Naive thymus-derived CD8-positive, alpha-beta T cell (primary cell): Measurements from ENCODE around the gene XYLT1. TPM values are rescaled to one million over a fixed set of nuclear protein-coding genes. Genes with fewer than 3 reads are reported as not detected.
"Not testable (repeated sequence)": the region's sequence is repeated elsewhere in the genome, so short reads cannot be mapped to it uniquely, and the experiment has no call there.

Source experiments
- ATAC-seq, 2 donors: fragments of 150-1000 bp; cut with Tn5 transposase in 1 of 2; sonication (Bioruptor Pico), chemical (Tn5 transposase) in 1 of 2; 1 replicate in 1 of 2; 2 replicates in 1 of 2; pipeline ENCODE4 v1.10.0; 2021; ENCODE audit warnings: mild to moderate bottlenecking in 2 of 2, moderate library complexity in 2 of 2
- POLR2A ChIA-PET: fragments of 350-600 bp; sonication (Branson Sonifier 250); formaldehyde crosslinking; loops from one replicate; lab custom pipeline; 2021; ENCODE audit warnings: antibody characterized with exemption; lab: Charles Lee
- DNase-seq, 10 donors: peaks; one replicate each; pipeline versions ENCODE4 v3.0.0 to v3.0.0-alpha.2; 2020 to 2022
- H3K27ac Mint-ChIP-seq, 10 donors: one replicate each; pipeline ENCODE4 v1.8.0; 2020 to 2022; ENCODE audit warnings: mild to moderate bottlenecking in 10 of 10, mixed read lengths in 10 of 10, moderate library complexity in 4 of 10, inconsistent platforms in 1 of 10
- H3K27me3 Mint-ChIP-seq, 5 donors: one replicate each; pipeline ENCODE4 v1.8.0; 2021 to 2022; ENCODE audit warnings: mixed read lengths in 5 of 5
- H3K36me3 Mint-ChIP-seq, 3 donors: one replicate each; pipeline ENCODE4 v1.8.0; 2020 to 2022; ENCODE audit warnings: mixed read lengths in 3 of 3, mild to moderate bottlenecking in 2 of 3, inconsistent platforms in 1 of 3
- H3K4me1 Mint-ChIP-seq, 4 donors: one replicate each; pipeline ENCODE4 v1.8.0; 2021 to 2022; ENCODE audit warnings: mixed read lengths in 4 of 4
- H3K4me3 Mint-ChIP-seq, 10 donors: one replicate each; pipeline ENCODE4 v1.8.0; 2020 to 2022; ENCODE audit warnings: mild to moderate bottlenecking in 10 of 10, mixed read lengths in 10 of 10, moderate library complexity in 6 of 10, inconsistent platforms in 1 of 10
- H3K9me3 Mint-ChIP-seq, 9 donors: one replicate each; pipeline ENCODE4 v1.8.0; 2020 to 2022; ENCODE audit warnings: mixed read lengths in 9 of 9, mild to moderate bottlenecking in 3 of 9, inconsistent platforms in 1 of 9, moderate library complexity in 1 of 9
- polyA plus RNA-seq, 3 donors: library from polyadenylated mRNA; unstranded; fragments of 300-500 nt; fragmentation: Illumina TruSeq; gene quantifications; one replicate each; pipeline ENCODE4 v1.2.3, GENCODE V29; 2021
- total RNA-seq, 8 experiments: library from RNA in 2 of 8; stranded (reverse) in 2 of 8; gene quantifications; one replicate each; pipeline ENCODE4 v1.2.3 and lab custom pipeline; 2021 to 2026

The XYLT1 gene
- total and polyA plus RNA-seq, 5 experiments from 2014 or later = 0.44 to 50.7 (median 1.4) TPM

GRCh38 chr16:17307504-17307903 is 163.3 kb downstream of the XYLT1 start:
- POLR2A ChIA-PET = no interaction called here
- DNase-seq = no peak
- Mint-ChIP-seq H3K4me1 (peaks cover 22 to 69% (median 50%) of the 10 kb centered on the region in 4 donors), H3K4me3 (no peak overlapping the region), H3K27me3 (no peaks in the 10 kb centered on the region), H3K36me3 (no peaks in the 10 kb centered on the region), H3K9me3 (no peaks in the 10 kb centered on the region), H3K27ac (no peak overlapping the region)
- no peak for ATAC-seq

GRCh38 chr16:17306745-17307144 is 164.0 kb downstream of the XYLT1 start:
- Mint-ChIP-seq H3K9me3 (no peaks in the 10 kb centered on the region), H3K27ac (peak overlapping the region in 1 of 10 donors; percentile 14), H3K4me1 (peaks cover 22 to 68% (median 50%) of the 10 kb centered on the region in 4 donors), H3K36me3 (no peaks in the 10 kb centered on the region), H3K4me3 (no peak overlapping the region), H3K27me3 (no peaks in the 10 kb centered on the region)
- DNase-seq (no peak), ATAC-seq (no peak)
- POLR2A ChIA-PET = no interaction called here

GRCh38 chr16:17306211-17306610 is 164.5 kb downstream of the XYLT1 start:
- ATAC-seq, POLR2A ChIA-PET, DNase-seq, H3K27me3 Mint-ChIP-seq, H3K9me3 Mint-ChIP-seq, H3K36me3 Mint-ChIP-seq: not testable (repeated sequence)
- peak overlapping the region in 2 of 10 donors; percentile 77 to 81 for H3K27ac Mint-ChIP-seq
- H3K4me3 Mint-ChIP-seq = peak overlapping the region in 2 of 10 donors; percentile 18 to 59
- H3K4me1 Mint-ChIP-seq = peaks cover 22 to 70% (median 51%) of the 10 kb centered on the region in 4 donors

GRCh38 chr16:17305694-17306093 is 165.1 kb downstream of the XYLT1 start:
- H3K36me3 Mint-ChIP-seq = no peaks in the 10 kb centered on the region
- peaks cover 22 to 71% (median 52%) of the 10 kb centered on the region in 4 donors for H3K4me1 Mint-ChIP-seq
- ATAC-seq = peak; percentile 51 to 61
- no peaks in the 10 kb centered on the region for H3K9me3 Mint-ChIP-seq
- peak overlapping the region in 7 of 10 donors; percentile 18 to 81 (median 73) for H3K27ac Mint-ChIP-seq
- H3K27me3 Mint-ChIP-seq = no peaks in the 10 kb centered on the region
- peak overlapping the region in 7 of 10 donors; percentile 10 to 59 (median 29) for H3K4me3 Mint-ChIP-seq
- peak in 2 of 10 donors; percentile 3 to 19 for DNase-seq
- POLR2A ChIA-PET = no interaction called here

- Mint-ChIP-seq H3K27me3 (no peaks in the 10 kb centered on the region), H3K27ac (peak overlapping the region in 3 of 10 donors; percentile 3 to 77 (median 56))
Observed at GRCh38 chr16:17304491-17305119, 166.2 kb downstream of the XYLT1 start.

GRCh38 chr16:17304106-17304490 is 166.7 kb downstream of the XYLT1 start:
- ATAC-seq (no peak), DNase-seq (no peak)
- Mint-ChIP-seq H3K27me3 (no peaks in the 10 kb centered on the region), H3K36me3 (no peaks in the 10 kb centered on the region), H3K27ac (peak overlapping the region in 2 of 10 donors; percentile 22 to 56), H3K4me3 (no peak overlapping the region), H3K9me3 (no peaks in the 10 kb centered on the region), H3K4me1 (peaks cover 21 to 80% (median 51%) of the 10 kb centered on the region in 4 donors)
- POLR2A ChIA-PET = no interaction called here

More at GRCh38 chr16:17304491-17305119, 166.2 kb downstream of the XYLT1 start:
- POLR2A ChIA-PET = no interaction called here
- Mint-ChIP-seq H3K4me1 (peaks cover 22 to 78% (median 52%) of the 10 kb centered on the region in 4 donors), H3K4me3 (peak overlapping the region in 2 of 10 donors; percentile 9 to 45), H3K36me3 (no peaks in the 10 kb centered on the region), H3K9me3 (no peaks in the 10 kb centered on the region)
- DNase-seq (no peak), ATAC-seq (no peak)

- POLR2A ChIA-PET = interaction anchor here (0.6 kb wide), 1 partner anchor 65 kb away, joined by 5 read pairs; no protein-coding TSS in a partner anchor
- no peak for DNase-seq
- ATAC-seq = no peak
- Mint-ChIP-seq H3K9me3 (no peaks in the 10 kb centered on the region), H3K27me3 (no peaks in the 10 kb centered on the region), H3K4me1 (peaks cover 20 to 74% (median 48%) of the 10 kb centered on the region in 4 donors), H3K36me3 (peaks cover 0 to 2% (median 0%) of the 10 kb centered on the region in 3 donors), H3K4me3 (peak overlapping the region in 2 of 10 donors; percentile 9 to 30), H3K27ac (peak overlapping the region in 2 of 10 donors; percentile 7 to 9)
Observed at GRCh38 chr16:17303101-17303500, 167.7 kb downstream of the XYLT1 start.

GRCh38 chr16:17302620-17303019 is 168.1 kb downstream of the XYLT1 start:
- Mint-ChIP-seq H3K4me3 (peak overlapping the region in 5 of 10 donors; percentile 12 to 61 (median 25)), H3K36me3 (peaks cover 0 to 2% (median 0%) of the 10 kb centered on the region in 3 donors), H3K9me3 (no peaks in the 10 kb centered on the region), H3K4me1 (peaks cover 19 to 74% (median 44%) of the 10 kb centered on the region in 4 donors), H3K27me3 (no peaks in the 10 kb centered on the region), H3K27ac (peak overlapping the region in 7 of 10 donors; percentile 7 to 86 (median 70))
- no peak for ATAC-seq
- POLR2A ChIA-PET = interaction anchor here (0.6 kb wide), 1 partner anchor 65 kb away, joined by 5 read pairs; no protein-coding TSS in a partner anchor
- no peak for DNase-seq

GRCh38 chr16:17302214-17302613 is 168.5 kb downstream of the XYLT1 start:
- H3K4me3 Mint-ChIP-seq = peak overlapping the region in 5 of 10 donors; percentile 5 to 61 (median 39)
- no peaks in the 10 kb centered on the region for H3K27me3 Mint-ChIP-seq
- POLR2A ChIA-PET = interaction anchor here (0.9 to 1.0 kb wide), 2 partner anchors 65 to 68 kb away, joined by 3 read pairs; no protein-coding TSS in a partner anchor
- peaks cover 16 to 70% (median 42%) of the 10 kb centered on the region in 4 donors for H3K4me1 Mint-ChIP-seq
- H3K27ac Mint-ChIP-seq = peak overlapping the region in 5 of 10 donors; percentile 9 to 80 (median 70)
- DNase-seq (peak in 1 of 10 donors; percentile 8), ATAC-seq (peak in 1 of 2 donors; percentile 45)
- no peaks in the 10 kb centered on the region for H3K9me3 Mint-ChIP-seq
- peaks cover 0 to 2% (median 0%) of the 10 kb centered on the region in 3 donors for H3K36me3 Mint-ChIP-seq

GRCh38 chr16:17301593-17302135 is 169.1 kb downstream of the XYLT1 start:
- peak overlapping the region in 1 of 10 donors; percentile 18 for H3K4me3 Mint-ChIP-seq
- ATAC-seq (peak in 1 of 2 donors; percentile 68), DNase-seq (peak in 2 of 10 donors; percentile 31 to 69)
- POLR2A ChIA-PET = interaction anchor here (0.9 to 1.0 kb wide), 2 partner anchors 66 to 68 kb away, joined by 3 read pairs; no protein-coding TSS in a partner anchor
- no peaks in the 10 kb centered on the region for H3K9me3 Mint-ChIP-seq
- H3K27ac Mint-ChIP-seq = peak overlapping the region in 4 of 10 donors; percentile 11 to 70 (median 52)
- peaks cover 18 to 72% (median 43%) of the 10 kb centered on the region in 4 donors for H3K4me1 Mint-ChIP-seq
- H3K36me3 Mint-ChIP-seq = peaks cover 0 to 2% (median 0%) of the 10 kb centered on the region in 3 donors
- H3K27me3 Mint-ChIP-seq = no peaks in the 10 kb centered on the region

GRCh38 chr16:17301184-17301583 is 169.6 kb downstream of the XYLT1 start:
- peak overlapping the region in 2 of 10 donors; percentile 11 to 70 for H3K27ac Mint-ChIP-seq
- peak overlapping the region in 1 of 10 donors; percentile 18 for H3K4me3 Mint-ChIP-seq
- DNase-seq (no peak), ATAC-seq (no peak)
- POLR2A ChIA-PET = interaction anchor here (0.9 to 1.0 kb wide), 2 partner anchors 66 to 69 kb away, joined by 3 read pairs; no protein-coding TSS in a partner anchor
- H3K36me3 Mint-ChIP-seq = peaks cover 0 to 2% (median 0%) of the 10 kb centered on the region in 3 donors
- H3K9me3 Mint-ChIP-seq = no peaks in the 10 kb centered on the region
- no peaks in the 10 kb centered on the region for H3K27me3 Mint-ChIP-seq
- H3K4me1 Mint-ChIP-seq = peaks cover 18 to 76% (median 44%) of the 10 kb centered on the region in 4 donors

GRCh38 chr16:17299790-17300189 is 171.0 kb downstream of the XYLT1 start:
- no peak for ATAC-seq
- Mint-ChIP-seq H3K27ac (peak overlapping the region in 2 of 10 donors; percentile 10 to 70), H3K4me3 (no peak overlapping the region)

More at GRCh38 chr16:17299790-17300189, 171.0 kb downstream of the XYLT1 start:
- Mint-ChIP-seq H3K9me3 (no peaks in the 10 kb centered on the region), H3K4me1 (peaks cover 16 to 69% (median 35%) of the 10 kb centered on the region in 4 donors), H3K27me3 (no peaks in the 10 kb centered on the region), H3K36me3 (peaks cover 0 to 2% (median 2%) of the 10 kb centered on the region in 3 donors)
- DNase-seq = no peak
- POLR2A ChIA-PET = interaction anchor here (1.2 kb wide), 1 partner anchor 16 kb away, joined by 3 read pairs; no protein-coding TSS in a partner anchor
